Measurements from ENCODE around the gene EDEM3. TPM values are rescaled to one million over a fixed set of nuclear protein-coding genes. Genes with fewer than 3 reads are reported as not detected.

The EDEM3 gene
- polyA plus RNA-seq, 3 donors from 2014 or later, result 4.8 to 8.0 (median 6.1) TPM

GRCh38 chr1:184745110-184745509 is 9.5 kb downstream of the EDEM3 start:
- H3K4me3 Mint-ChIP-seq, result no peak overlapping the region
- H3K27ac Mint-ChIP-seq, result peak overlapping the region in 1 of 6 donors; percentile 16
- H3K4me1 Mint-ChIP-seq, result peaks cover 24 to 46% of the 10 kb centered on the region in 2 donors
- H3K27me3 Mint-ChIP-seq (ENCODE audit: low read depth in 3 of 3), result no peaks in the 10 kb centered on the region
- DNase-seq, result no peak
- H3K36me3 Mint-ChIP-seq, result no peaks in the 10 kb centered on the region
- H3K9me3 Mint-ChIP-seq, result no peaks in the 10 kb centered on the region

GRCh38 chr1:184743062-184743756 is 11.4 kb downstream of the EDEM3 start:
- H3K9me3 Mint-ChIP-seq, result no peaks in the 10 kb centered on the region
- DNase-seq, result peak; percentile 22 to 45 (median 33)
- H3K27me3 Mint-ChIP-seq (ENCODE audit: low read depth in 3 of 3), result no peaks in the 10 kb centered on the region
- no peaks in the 10 kb centered on the region for H3K36me3 Mint-ChIP-seq
- H3K4me3 Mint-ChIP-seq, result peak overlapping the region in 3 of 5 donors; percentile 1 to 54 (median 37)
- H3K4me1 Mint-ChIP-seq, result peaks cover 24 to 46% of the 10 kb centered on the region in 2 donors
- H3K27ac Mint-ChIP-seq, result peak overlapping the region; percentile 33 to 83 (median 57)

- no peaks in the 10 kb centered on the region for H3K27me3 Mint-ChIP-seq (ENCODE audit: low read depth in 3 of 3)
- DNase-seq, result no peak
- no peaks in the 10 kb centered on the region for H3K9me3 Mint-ChIP-seq
- H3K4me3 Mint-ChIP-seq, result no peak overlapping the region
- H3K27ac Mint-ChIP-seq, result no peak overlapping the region
- peaks cover 5 to 9% (median 5%) of the 10 kb centered on the region in 3 donors for H3K36me3 Mint-ChIP-seq
- peaks cover 15 to 31% of the 10 kb centered on the region in 2 donors for H3K4me1 Mint-ChIP-seq
These were observed 14.3 kb downstream of the EDEM3 start for GRCh38 chr1:184740344-184740743.

DNA sequence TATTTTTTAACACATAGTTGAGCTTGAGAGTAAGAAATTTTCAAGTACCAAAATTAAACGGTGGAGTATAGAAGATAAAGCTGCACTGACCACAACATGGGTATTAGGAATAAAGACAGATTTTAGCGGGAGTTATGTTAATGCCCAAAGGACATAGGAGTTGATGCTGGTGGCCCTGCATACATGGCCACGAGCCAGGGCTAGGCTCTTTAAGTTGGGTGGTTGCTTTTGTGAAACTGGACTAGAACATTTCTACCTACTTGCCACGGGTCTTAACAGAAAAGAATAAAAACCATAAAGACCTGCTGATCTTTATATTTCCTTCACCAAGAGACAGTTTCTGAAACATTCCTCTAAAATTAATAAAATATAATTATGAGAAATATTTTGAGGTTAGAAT is 14.9 kb downstream of the EDEM3 start:
- no peak overlapping the region for H3K4me3 Mint-ChIP-seq

GRCh38 chr1:184739070-184739469 is 15.6 kb downstream of the EDEM3 start:
- no peak overlapping the region for H3K27ac Mint-ChIP-seq
- no peaks in the 10 kb centered on the region for H3K9me3 Mint-ChIP-seq
- no peak for DNase-seq
- H3K4me3 Mint-ChIP-seq, result no peak overlapping the region
- H3K36me3 Mint-ChIP-seq, result peaks cover 5 to 9% (median 9%) of the 10 kb centered on the region in 3 donors
- H3K27me3 Mint-ChIP-seq (ENCODE audit: low read depth in 3 of 3), result no peaks in the 10 kb centered on the region
- peaks cover 14 to 21% of the 10 kb centered on the region in 2 donors for H3K4me1 Mint-ChIP-seq

More for the DNA sequence above, 14.9 kb downstream of the EDEM3 start:
- no peak for DNase-seq
- Mint-ChIP-seq H3K27ac (no peak overlapping the region), H3K27me3 (ENCODE audit: low read depth in 3 of 3) (no peaks in the 10 kb centered on the region), H3K9me3 (no peaks in the 10 kb centered on the region), H3K36me3 (peaks cover 5 to 9% (median 9%) of the 10 kb centered on the region in 3 donors), H3K4me1 (peaks cover 15 to 26% of the 10 kb centered on the region in 2 donors)

DNA sequence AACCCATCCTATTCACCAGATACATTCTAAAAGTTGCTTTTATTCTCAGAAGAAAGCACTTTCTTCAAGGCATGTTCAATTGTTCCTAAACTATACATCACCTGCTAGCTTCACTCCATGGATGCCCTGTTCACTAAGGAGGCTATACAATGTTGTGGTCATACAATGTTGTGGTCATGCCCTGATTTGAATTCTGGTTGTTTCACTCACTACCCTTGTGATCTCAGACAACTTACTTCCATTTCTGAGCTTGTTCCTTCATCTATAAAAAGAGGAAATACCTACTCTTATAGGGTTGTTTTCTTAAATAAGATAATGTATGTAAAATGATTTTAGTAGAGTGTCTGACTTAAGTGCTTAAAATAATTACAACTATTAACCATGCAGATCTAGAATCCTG is 19.7 kb downstream of the EDEM3 start:
- DNase-seq, result no peak
- Mint-ChIP-seq H3K27ac (peak overlapping the region in 1 of 6 donors; percentile 57), H3K27me3 (ENCODE audit: low read depth in 3 of 3) (no peaks in the 10 kb centered on the region), H3K9me3 (no peaks in the 10 kb centered on the region), H3K36me3 (peaks cover 14 to 27% (median 19%) of the 10 kb centered on the region in 3 donors), H3K4me1 (peaks cover 0 to 2% of the 10 kb centered on the region in 2 donors), H3K4me3 (no peak overlapping the region)

DNA sequence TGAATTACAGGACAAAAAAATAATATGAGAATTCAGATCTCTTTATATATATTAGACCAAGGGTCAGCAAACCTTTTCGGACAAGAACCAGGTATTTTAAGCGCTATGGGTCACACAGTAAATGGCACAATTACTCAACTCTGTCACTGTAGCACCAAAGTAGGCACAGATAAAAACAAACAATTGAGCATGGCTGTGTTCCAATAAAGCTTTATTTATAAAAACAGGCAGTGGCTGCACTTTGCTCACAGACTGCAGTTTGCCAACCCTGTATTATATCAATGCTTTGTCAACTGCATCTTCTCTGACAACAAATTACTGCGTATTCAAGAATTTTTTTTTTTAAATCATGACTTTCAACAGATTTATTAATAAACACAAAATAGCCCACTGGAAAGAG is 29.8 kb downstream of the EDEM3 start:
- Mint-ChIP-seq H3K9me3 (no peaks in the 10 kb centered on the region), H3K4me1 (peaks cover 0 to 5% of the 10 kb centered on the region in 2 donors), H3K36me3 (peaks cover 11 to 47% (median 37%) of the 10 kb centered on the region in 3 donors), H3K27me3 (ENCODE audit: low read depth in 3 of 3) (peaks cover 0 to 2% (median 0%) of the 10 kb centered on the region in 3 donors), H3K27ac (no peak overlapping the region), H3K4me3 (no peak overlapping the region)
- no peak for DNase-seq

DNA sequence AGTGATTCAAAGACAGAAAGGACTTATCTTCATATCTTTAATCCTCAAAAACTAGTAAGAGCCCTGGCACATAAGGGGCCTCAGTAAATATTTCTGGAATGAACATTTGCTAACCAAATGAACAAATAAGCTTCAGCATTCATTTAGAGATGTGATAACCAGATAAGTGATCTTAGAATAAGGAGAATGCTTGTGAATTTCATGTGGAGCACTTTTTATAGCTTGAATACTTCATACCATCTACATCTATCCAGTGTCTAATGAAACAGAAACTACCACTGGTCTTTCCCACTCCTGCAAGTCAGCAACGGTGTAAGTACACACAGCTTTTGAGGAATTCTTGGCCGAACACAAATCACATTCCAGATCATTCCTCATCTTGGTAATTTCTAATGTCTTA is 38.5 kb downstream of the EDEM3 start:
- Mint-ChIP-seq H3K27me3 (ENCODE audit: low read depth in 3 of 3) (peaks cover 0 to 2% (median 0%) of the 10 kb centered on the region in 3 donors), H3K9me3 (no peaks in the 10 kb centered on the region), H3K27ac (no peak overlapping the region), H3K4me3 (no peak overlapping the region), H3K36me3 (peaks cover 25 to 55% (median 35%) of the 10 kb centered on the region in 3 donors), H3K4me1 (no peaks in the 10 kb centered on the region)
- DNase-seq, result no peak

- Mint-ChIP-seq H3K27ac (no peak overlapping the region), H3K36me3 (peaks cover 26 to 52% (median 35%) of the 10 kb centered on the region in 3 donors), H3K9me3 (no peaks in the 10 kb centered on the region), H3K4me1 (no peaks in the 10 kb centered on the region), H3K27me3 (ENCODE audit: low read depth in 3 of 3) (no peaks in the 10 kb centered on the region), H3K4me3 (no peak overlapping the region)
- DNase-seq, result no peak
These were observed 45.2 kb downstream of the EDEM3 start for GRCh38 chr1:184709418-184709817.

DNA sequence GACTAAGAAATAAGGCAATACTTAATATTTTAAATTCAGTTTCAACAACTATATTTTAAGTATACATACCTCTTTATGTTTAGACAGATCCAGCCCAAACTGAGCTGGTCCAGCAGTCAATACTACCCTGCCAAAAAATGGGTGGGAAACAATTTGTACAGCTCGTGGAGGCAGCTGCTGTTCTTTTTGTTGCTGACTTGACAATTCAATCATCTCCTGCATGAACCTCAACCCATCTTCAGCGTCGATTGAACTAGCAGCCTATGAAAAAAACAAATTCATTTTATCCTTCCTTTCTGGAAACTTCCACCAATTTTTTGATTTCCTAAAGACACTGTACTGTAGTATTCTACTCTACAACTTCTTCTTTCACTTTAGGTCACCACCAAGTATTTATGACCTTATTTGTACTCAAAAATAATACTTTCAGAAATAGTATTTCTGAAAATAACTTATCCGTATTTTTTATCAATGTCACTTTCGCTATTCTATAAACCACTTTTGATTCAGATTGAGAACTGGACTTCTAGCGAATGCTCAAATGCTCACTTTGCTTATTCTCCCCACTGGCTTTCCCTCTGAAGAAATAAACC is 46.5 kb downstream of the EDEM3 start:
- DNase-seq, result no peak
- Mint-ChIP-seq H3K4me3 (no peak overlapping the region), H3K27ac (no peak overlapping the region), H3K27me3 (ENCODE audit: low read depth in 3 of 3) (no peaks in the 10 kb centered on the region), H3K4me1 (no peaks in the 10 kb centered on the region), H3K36me3 (peaks cover 23 to 47% (median 37%) of the 10 kb centered on the region in 3 donors), H3K9me3 (no peaks in the 10 kb centered on the region)

DNA sequence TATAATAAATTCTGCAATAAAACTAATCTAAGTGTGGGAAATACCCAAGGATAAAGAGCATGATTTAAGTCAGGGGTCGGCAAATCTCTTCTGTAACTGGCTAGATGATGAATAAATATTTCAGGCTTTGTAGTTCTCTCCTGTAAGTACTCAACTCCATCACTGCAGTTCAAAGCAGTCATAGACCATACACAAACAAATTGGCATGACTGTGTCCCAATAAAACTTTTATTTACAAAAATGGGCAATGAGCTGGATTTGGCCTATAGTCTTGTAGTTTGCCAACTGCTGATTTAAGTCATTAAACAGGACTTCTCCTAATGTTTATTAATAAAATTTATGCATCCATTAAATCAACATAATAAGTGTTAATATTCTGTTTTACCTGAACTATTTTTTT is 49.4 kb downstream of the EDEM3 start:
- no peak for DNase-seq
- no peaks in the 10 kb centered on the region for H3K27me3 Mint-ChIP-seq (ENCODE audit: low read depth in 3 of 3)
- no peak overlapping the region for H3K27ac Mint-ChIP-seq
- H3K9me3 Mint-ChIP-seq, result no peaks in the 10 kb centered on the region
- no peak overlapping the region for H3K4me3 Mint-ChIP-seq
- H3K36me3 Mint-ChIP-seq, result peaks cover 31 to 59% (median 41%) of the 10 kb centered on the region in 3 donors
- no peaks in the 10 kb centered on the region for H3K4me1 Mint-ChIP-seq

DNA sequence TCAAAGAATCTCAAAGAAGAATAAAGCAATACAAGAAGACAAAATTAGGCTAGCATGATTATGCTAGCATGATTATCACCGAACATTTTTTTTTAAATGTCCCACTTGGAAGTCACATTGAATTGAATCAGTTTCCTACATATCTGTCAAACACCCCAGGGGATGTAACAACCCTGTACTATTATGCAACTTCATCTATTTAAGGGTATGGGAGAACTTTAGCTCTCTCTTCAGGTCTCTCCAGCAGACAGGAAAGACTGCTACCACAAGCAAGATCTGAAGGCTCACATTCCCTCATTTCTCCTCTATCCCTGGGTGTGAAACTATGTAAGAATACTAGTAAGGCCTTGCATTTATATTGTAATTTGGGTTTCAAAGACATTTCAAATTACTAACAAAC is 52.8 kb downstream of the EDEM3 start:
- H3K9me3 Mint-ChIP-seq, result no peaks in the 10 kb centered on the region
- no peaks in the 10 kb centered on the region for H3K27me3 Mint-ChIP-seq (ENCODE audit: low read depth in 3 of 3)
- H3K4me3 Mint-ChIP-seq, result no peak overlapping the region
- H3K36me3 Mint-ChIP-seq, result peaks cover 22 to 51% (median 25%) of the 10 kb centered on the region in 3 donors
- no peak overlapping the region for H3K27ac Mint-ChIP-seq
- no peak for DNase-seq
- H3K4me1 Mint-ChIP-seq, result no peaks in the 10 kb centered on the region

DNA sequence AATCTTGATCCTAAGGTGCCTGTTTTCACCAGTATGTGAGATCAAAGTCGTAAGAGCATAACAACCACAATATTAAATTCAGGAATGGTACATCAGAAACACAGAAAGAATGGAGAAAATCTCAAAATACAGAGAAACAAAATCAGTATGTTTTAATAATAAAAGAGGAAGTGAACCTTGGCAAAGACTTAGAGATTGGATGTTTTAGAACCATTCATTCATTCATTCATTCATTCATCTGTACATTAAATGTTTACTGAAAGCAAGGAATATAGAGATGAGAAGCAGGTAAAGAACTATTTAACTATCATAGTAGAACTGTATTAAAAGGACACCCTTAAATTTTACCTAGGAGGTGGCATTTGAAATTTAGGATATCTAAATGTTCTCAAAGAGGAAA is 55.7 kb downstream of the EDEM3 start:
- Mint-ChIP-seq H3K27ac (no peak overlapping the region), H3K9me3 (no peaks in the 10 kb centered on the region), H3K27me3 (ENCODE audit: low read depth in 3 of 3) (no peaks in the 10 kb centered on the region), H3K4me3 (no peak overlapping the region), H3K36me3 (peaks cover 22 to 57% (median 24%) of the 10 kb centered on the region in 3 donors), H3K4me1 (no peaks in the 10 kb centered on the region)
- DNase-seq, result no peak

DNA sequence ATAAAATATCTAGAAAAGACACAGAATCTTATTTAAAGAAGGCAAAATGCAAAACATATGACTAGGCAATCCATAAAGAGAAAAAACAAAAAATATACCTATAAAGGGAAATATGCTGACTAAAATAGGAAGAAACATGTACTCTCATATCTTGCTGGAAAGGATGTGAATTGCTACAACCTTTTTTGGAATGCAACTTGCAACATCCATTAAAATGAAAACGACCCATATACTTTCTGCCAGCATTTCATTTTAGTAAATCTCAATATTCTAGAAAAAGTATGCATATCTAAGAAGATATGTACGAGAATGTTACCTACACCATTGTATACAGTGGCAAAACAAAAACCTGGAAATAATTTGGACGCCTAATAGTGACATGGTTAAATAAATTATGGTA is 56.6 kb downstream of the EDEM3 start:
- no peak overlapping the region for H3K4me3 Mint-ChIP-seq
- no peak for DNase-seq
- no peaks in the 10 kb centered on the region for H3K27me3 Mint-ChIP-seq (ENCODE audit: low read depth in 3 of 3)
- no peaks in the 10 kb centered on the region for H3K9me3 Mint-ChIP-seq
- no peak overlapping the region for H3K27ac Mint-ChIP-seq
- peaks cover 15 to 61% (median 25%) of the 10 kb centered on the region in 3 donors for H3K36me3 Mint-ChIP-seq
- H3K4me1 Mint-ChIP-seq, result no peaks in the 10 kb centered on the region

All from immature natural killer cell (primary cell).